AG08396 (cell line): ENCODE results near the gene EPHB1.

ENCODE experiments used
- DNase-seq: peaks from one replicate; pipeline ENCODE4 v3.0.0; 2012; ENCODE audit warnings: low spot score, mixed read lengths

EPHB1 gene

DNA sequence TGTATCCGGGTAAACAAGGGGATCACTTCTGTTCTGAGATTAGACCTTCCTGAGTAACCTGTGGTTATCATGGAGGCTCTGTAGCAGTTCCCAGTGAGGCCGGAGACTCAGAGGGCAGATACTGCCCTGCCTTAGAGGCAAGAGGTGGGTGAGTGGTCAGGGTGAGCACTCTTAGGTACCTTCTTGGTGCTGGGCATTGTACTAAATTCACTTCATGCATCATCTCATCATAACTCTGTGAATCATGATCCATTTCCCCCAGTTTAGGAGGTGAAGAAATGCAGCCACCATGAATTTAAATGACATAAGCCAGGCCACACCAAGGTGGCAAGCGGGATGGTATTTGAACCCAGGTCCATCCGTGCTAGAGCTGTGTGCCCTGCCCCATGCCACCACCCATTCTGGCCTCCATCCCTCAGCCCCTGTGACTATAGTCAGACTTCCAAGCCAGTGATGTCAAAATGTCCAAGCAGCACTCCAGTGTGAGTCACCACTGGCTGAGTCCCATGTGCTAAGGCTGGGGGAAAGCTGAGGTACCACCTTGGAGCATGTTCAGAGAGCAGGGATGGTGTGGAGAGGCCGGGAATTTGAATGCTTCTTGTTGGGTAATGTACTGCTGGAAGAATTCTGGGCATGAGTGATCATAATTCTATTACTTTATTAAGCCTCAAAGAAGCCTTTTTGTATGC lies 88.8 kb downstream of the EPHB1 start:
- DNase-seq, result peak; percentile 33

DNA sequence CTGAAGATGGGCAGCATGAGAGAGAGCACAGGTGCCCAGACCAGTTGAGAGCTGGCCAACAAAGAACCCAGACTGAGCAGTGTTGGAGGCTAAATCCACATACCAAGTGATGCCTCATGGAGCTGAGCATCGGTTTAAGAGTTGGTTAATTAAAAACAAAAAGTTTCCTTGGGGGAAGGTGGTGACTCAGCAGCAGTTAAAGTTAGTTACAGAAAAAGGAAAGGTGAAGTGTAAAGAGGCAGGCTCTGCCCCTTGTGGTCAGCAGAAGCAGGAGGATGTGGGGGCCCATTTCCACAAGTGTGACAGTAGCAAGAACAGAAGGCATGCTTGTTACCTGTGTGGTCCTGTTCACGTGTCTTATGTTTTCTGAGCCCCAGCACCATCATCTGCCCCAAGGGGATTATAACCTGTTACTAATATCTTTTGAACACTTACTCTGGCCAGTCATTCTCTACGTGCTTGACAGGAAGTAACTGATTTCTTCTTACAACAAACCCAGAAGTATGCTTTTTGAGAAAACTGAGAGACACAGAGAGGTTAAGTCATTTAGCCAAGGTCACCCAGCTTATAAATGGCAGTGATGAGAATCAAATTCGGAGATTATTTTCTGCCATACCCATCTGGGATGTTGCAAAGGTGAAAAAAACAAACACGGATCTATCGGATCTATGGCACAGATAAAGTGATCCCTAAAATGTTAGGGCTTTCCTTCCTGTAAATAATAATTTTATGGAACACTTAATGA lies 91.0 kb downstream of the EPHB1 start:
- no peak for DNase-seq

DNA sequence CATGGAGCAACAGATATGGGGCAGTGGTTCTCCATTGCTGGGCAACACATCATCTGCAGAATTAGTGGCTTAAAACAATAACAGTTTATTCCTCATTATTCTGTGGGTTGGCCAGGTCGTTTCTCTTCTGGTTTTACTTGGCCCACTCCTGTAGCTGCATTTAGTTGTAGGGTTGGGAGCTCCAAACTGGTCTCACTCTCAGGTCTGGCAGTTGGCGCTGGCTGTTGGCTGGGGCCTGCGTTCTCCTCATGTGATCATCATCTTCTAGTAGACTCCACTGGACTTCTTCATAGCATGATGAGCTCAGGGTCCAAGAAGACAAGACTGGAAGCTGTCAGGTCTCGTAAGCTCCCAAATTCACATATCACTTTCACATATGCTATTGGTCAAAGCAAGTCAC lies 91.9 kb downstream of the EPHB1 start:
- no peak for DNase-seq

DNA sequence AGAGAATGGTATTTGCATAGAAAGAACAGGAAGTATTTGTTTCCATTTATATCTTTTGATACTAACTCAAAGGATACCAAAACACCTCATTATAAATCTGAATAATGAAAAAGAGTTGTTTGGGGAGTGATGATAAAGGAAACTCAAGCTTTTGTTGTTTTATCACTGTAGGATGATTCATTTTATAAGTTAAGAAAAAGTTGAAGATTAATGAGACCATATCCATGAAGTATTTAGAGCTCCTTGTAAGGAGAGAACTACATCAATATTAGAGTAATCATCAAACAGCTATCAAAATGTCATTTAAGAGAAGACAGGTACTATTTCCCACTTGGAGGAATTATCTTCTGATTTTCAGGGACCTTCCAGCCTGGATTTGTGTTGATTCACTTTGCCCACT lies 92.5 kb downstream of the EPHB1 start:
- DNase-seq, result no peak

DNA sequence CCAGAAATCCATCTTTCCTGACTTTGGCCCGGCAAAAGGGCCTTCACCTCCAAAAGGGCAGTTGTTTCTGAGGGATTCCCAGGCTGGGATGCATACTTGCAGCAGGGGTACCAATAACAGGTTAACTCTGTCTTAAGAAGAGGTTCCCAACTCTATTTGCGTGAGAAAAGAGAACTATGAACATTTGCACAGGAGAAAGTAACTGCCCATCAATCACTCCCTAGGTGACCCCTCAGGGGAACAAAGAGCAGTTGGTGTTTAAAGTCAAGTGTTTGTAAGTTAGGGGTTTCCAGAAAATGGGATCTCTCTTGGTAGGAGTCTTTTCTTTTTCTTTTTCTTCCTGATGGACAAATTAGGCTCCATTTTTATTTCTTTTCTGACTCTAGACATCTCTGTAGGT lies 97.3 kb downstream of the EPHB1 start:
- no peak for DNase-seq

DNA sequence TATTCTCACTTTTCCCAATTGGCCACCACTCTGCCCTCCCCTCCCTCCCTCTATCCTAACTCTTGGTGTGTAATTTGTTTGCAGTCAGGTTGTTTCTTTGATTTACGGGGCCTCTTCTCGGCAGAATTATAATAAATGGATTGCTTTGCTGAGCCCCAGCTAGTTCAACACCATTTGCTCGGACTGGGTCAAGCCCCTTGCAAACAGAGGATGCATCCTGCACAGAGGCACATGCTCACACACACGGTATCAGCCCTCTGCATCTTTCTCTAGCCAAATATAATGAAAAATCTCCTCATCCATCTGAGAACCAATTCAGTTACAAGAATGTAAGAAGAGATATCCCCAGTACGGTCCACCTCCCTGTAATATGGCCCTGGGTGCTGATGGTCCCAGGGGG lies 97.7 kb downstream of the EPHB1 start:
- DNase-seq, result no peak

DNA sequence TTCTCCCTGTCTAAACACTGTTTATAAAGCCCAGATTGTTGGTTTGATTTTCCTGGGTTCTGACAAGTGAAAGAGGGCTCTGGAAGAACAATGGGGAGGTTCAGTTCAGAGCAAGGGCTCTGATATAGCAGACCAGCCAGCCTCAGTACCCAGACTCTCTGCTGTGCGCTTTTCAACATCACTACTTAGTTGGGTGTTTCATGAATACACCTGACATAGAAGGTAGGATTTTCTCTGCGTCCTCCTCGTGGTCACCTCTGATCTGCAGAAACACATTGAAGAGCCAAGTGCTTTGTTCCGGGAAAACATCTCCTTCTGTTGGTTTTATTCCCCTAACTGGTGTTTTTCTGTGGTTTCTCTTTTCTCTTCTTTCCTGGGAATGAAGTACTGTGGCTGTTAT lies 99.5 kb downstream of the EPHB1 start:
- DNase-seq, result no peak

DNA sequence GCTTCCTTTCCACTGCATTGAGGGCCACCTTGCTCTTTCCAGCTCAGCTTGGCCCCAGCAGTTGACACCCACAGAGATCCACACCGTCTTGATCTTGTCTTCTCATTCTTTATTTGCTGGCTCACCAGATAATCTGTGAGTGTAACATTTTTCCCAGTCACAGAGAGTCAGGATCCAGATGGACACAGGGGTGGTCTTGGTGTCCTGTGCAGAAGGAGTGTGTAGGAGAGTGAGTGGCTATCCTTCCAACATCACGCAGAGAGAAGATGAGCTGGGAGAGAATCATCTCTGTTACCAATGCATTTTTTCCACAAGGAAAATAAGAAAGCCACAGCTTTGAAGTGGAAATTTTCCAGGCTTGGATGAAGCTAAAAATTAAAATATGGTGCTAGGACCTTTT lies 100.1 kb downstream of the EPHB1 start:
- DNase-seq, result no peak

DNA sequence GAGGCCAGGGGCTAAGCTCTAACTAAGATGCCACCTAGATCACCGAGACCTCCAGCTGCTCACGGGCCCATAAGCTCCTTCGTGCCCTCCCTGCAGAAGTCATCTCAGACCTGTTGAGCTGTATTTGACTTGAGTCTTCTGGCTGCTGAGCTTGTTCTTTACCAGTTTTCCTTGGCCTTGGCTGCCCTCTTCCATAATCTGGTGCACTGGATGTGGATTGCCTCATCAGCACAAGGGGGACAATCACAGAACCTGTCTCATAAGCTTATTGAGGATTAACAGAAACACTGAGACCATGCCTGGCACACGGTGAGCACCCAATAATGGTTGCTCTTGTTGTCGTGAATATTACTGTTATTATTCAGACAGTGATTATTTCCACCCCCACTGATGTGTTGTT lies 101.1 kb downstream of the EPHB1 start:
- no peak for DNase-seq

DNA sequence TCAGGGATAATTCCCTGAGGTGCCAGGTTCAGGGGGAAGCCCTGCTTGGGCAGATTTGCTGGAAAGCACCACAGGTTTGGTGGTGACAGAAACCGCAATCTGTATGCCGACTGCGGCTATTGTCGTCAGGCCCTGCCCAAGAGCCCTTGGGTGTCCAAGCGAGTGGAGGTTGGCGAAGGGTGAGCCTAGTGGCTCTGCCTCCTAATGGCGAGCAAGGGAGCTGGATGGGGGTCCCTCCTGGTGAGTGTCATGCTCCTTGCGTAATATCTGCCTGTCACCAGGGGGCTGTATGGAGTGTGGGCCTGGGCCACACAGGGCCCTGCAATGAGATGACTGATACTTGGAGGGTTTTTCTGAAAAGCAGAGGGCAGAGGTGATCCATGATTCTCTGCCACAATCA lies 101.6 kb downstream of the EPHB1 start:
- DNase-seq, result no peak

DNA sequence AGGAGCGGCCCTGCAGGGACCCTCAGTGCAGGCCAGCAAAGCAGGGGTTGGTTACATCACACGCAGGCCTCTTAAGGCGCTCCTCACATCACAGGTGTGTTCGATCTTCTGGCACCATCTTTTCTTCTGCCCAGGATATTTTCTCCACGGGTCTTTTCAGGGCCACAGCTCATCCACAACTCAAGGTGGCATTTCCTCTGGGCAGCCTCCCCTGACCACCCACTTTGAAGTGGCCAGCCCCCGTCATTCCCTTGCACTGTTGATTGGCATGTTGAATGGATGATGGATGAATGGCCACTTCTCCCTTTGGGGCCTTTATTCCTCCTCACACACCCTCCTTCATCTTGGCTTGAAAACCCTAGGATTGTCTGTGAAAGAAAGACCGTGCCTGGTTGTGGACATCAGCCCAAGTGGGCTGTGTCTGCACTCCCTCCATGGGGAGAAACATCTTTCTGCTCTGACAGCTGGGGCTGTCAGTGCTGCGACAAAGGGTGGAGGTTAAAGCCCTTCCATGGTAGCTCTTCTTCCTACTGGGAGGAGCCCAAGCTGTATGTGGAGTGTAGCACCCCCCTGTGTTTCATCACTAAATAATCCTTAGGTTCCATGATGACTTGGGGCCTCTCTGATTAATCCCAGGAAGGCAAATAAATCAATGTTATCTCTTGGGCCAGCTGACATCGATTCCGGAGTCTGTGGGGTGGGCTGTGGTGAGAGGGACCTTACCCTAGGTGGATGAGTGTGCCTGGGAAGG lies 102.5 kb downstream of the EPHB1 start:
- DNase-seq, result no peak

DNA sequence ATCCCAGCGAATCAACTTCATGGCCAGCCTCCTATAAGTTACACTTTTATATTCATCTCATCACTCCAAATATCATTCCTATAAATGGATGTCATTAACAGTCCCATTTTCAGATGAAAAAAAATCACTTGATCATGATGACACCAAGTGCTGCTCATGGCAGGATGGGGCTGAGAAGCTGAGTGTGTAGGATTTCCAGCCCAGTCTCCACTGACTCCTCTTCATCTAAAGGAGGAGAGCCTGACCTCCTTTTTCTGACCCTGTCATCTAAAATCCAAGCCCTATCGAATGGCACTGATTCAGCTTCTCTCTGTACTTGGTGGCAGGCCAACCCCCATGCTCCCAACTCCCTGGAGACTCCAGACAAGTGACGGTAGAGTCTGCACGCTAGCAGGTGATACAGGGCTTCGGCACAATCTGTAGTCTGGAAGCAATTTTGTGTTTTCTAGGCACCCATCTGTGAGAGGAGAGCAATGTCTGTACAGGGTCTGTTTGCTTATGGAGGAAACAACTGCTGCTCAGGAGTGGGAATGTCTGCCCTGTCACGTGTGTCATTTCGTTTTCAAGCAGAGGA lies 103.2 kb downstream of the EPHB1 start:
- DNase-seq, result no peak

DNA sequence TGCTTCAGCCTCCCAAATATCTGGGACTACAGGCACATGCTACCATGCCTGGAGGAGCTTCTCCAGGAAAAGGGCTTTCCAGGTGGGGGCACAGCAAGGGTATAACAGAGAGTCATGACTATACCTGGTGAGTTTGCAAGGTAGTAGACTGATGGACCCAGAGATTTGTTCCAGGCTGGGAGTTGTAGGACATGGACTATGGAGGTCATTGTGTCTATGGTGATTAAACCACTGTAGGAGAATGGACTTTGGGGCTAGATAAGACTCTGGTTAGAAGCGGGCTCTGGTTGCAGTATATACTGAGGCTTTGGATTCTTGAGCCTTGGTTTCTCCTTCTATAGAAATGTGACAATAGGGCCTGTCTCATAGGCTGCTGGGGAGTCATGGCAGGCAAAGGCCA lies 104.7 kb downstream of the EPHB1 start:
- DNase-seq, result no peak

DNA sequence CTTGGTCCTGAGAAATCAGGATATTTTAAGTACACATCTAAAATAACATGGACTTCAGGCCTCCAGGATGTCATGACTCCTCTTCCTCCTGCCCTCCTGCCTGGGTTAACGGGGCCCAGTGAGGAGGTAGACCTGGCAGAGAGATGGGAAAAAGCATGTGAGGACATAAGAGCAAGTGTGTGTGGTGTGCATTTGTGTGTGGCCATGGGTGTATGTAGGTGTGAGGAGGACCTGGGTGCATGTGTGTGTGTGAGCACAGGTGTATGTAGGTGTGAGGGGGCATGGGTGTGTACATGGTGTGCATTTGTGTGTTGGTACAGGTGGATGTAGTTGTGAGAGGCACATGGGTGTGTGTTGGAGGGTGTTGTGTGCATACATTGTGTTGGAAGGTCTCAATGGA lies 105.4 kb downstream of the EPHB1 start:
- DNase-seq, result no peak

DNA sequence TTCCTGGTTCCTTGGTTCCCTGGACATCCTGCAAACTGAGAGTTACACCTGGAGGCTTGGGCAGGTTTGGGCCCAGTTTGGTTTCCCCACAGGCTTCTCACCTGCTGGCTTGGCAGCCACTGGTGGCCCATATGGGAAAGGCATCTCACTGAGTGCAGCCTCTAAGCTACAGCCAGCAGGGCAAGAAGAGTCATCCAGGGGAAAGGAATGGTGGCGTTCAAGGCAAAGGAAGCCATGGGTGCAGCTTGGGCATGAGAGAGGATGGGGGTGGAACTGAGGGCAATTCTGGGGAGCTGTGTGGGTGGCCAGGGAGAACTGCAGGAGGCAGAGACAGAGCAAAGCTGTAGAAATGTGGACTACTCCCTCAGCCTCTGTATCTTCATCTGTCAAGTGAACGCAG lies 106.4 kb downstream of the EPHB1 start:
- no peak for DNase-seq

DNA sequence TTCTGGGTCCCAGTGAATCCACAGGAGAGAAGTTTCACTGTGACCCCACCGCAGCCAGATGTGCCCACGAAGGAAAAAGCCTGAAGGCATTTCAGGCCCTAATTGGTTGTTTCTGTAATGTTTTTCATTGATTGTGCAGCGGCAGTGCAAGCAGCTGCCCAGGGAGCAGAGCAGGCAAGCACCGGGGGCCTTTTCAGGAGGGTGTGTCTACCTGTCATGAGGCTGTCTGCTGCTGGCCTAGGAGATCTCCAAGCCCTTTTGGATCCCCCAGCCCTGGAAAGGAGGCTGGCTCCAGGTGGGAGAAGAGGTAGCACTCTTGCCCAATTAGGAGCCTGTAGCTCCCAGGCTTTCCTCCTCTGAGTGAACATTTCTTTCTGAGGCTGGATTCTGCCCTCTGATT lies 108.8 kb downstream of the EPHB1 start:
- DNase-seq, result no peak

DNA sequence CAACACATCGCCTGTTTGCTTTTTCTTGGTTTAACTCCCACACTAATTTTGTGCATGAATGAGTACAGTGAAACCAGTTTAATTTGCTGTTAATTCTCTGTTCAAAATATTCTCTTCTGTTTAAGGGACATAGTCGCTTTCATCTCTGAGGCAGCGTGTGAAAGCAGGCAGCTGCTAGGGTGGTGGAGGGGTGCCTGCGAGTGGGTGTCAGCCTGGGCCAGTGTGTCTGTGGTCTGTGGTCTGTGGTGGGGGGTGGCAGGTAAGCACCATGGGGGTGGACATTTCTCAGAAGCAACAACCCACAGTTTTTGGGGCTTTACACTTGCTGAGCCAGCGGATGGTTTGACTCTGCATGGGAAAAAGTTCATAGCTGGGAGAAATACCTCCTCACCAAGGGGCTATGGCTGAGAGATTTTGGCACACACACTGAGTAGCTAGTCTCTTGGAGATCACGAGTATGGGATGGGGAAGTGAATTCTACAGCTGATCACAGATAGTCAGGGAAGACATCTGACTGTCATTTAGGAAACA lies 109.2 kb downstream of the EPHB1 start:
- no peak for DNase-seq

DNA sequence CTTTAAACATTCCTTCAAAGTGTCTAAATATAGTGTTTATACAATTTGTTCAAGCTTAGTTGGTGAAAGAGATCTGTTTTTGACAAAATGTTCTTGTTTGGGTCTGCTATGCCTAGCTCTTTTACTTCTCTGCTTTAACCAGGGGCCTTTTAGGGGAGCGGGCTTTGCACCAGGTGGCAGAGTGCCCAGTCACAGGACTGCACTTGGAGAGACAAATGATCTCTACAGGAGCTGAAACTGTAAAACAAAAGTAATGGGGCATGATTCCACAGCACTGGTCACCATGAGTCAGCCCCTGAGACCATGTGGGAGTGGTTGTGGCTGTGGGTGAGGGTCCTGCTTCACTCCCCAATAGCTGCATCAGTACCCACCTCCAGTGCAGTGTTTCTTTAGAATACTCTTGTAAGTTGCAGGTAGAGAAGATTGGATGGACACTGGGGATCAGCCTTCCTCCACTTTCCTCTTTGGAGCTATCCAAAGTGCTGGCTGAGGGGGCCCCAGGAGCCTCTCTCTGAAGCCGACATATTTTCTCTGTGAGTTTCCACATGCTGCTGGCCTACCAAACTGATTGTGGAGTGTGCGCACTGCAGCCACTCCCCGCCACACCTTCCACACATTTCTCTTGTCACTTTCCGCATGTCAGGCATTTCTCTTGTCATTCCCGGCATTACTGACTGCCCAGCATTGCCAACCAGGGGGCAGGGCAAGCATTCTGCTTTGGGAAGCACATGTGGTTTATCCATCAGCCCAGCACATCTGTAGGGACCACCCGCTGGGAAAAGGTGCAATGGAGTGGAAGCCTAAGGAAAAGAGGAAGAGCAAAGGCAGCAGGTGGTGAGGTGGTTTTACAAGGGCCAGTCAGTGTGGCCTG lies 110.0 kb downstream of the EPHB1 start:
- DNase-seq, result no peak

DNA sequence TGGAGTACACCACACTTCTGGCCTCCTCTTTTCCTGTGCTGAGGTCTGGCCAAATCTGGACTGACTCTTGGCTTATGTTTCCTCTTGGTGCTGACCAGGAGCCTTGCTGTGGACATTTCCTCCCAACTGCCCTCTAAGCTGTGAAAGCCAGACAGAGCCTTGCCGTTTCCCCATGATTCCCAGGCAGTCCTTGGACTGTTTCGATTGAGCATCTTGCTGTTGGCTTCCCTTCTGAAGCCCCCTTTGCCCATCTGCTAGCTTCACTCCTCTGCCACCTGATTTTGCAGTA lies 110.5 kb downstream of the EPHB1 start:
- DNase-seq, result no peak

DNA sequence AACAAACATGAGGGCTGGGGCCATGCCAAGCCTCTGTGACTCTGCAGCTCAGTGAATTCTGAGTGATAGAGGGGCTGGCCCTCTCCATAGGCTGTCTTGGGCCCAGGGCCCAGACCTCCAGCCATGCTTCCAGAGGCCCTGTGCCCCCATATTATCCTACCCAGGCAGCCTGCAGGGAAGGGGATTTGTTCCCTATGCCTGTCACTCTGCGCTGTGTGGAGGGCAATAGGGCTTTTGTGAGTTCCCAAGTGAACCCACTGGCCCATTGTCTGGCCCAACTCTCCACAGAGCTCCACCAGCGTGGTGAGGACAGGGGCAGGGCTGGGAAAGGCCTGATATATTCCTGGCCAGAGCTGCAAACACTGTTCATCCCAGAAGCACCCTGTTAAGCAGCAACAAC lies 113.2 kb downstream of the EPHB1 start:
- DNase-seq, result no peak

DNA sequence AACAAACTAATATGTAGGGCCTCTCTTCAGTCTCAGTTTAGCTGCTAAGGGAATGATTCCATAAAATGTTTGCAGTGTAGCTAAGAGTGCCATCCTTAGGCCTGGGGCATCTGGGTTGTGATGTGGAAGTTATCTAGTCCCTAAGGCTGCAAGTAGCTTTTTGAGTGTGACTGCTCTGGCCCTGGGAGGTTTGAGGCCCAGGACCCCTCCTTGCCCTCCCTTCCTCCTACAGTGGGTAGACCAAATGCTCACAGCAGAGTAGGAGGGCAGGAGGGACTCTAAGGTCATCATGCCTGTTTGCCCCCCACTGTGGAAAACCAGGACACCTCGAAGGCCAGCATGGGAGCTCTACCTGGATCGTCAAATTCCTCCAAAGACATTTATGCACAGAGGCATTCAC lies 115.0 kb downstream of the EPHB1 start:
- no peak for DNase-seq
